SK-N-SH (cell line): Measurements from ENCODE around the gene BORCS5.

ENCODE experiments used
- EP300 ChIP-seq, 2 experiments: IDR thresholded peaks; 2 replicates each; pipeline versions ENCODE4 v1.4.0 to v1.6.1; 2012; ENCODE audit warnings: borderline replicate concordance in 1 of 2, low read depth in 1 of 2, low read length in 1 of 2
- POLR2AphosphoS5 ChIP-seq: IDR thresholded peaks from 2 replicates; pipeline ENCODE4 v1.6.1; 2012; ENCODE audit warnings: low read depth, low read length
- RAD21 ChIP-seq: IDR thresholded peaks from 2 replicates; pipeline ENCODE4 v1.6.1; 2012; ENCODE audit warnings: mild to moderate bottlenecking, low read length
- RFX5 ChIP-seq: IDR thresholded peaks from 2 replicates; pipeline ENCODE4 v1.6.1; 2012; ENCODE audit warnings: mild to moderate bottlenecking, improper control_type of control experiment, low read length
- RXRA ChIP-seq: IDR thresholded peaks from 2 replicates; pipeline ENCODE4 v1.4.0; 2012; ENCODE audit warnings: low read depth, mild to moderate bottlenecking, borderline replicate concordance
- TF ChIP-seq, protein P1 (sequence below): fragments of 200-600 bp; sonication (generic); IDR thresholded peaks from 2 replicates; pipeline ENCODE4 v1.6.1; 2017; ENCODE audit warnings: antibody characterized with exemption, mild to moderate bottlenecking, moderate library complexity

DNA sequence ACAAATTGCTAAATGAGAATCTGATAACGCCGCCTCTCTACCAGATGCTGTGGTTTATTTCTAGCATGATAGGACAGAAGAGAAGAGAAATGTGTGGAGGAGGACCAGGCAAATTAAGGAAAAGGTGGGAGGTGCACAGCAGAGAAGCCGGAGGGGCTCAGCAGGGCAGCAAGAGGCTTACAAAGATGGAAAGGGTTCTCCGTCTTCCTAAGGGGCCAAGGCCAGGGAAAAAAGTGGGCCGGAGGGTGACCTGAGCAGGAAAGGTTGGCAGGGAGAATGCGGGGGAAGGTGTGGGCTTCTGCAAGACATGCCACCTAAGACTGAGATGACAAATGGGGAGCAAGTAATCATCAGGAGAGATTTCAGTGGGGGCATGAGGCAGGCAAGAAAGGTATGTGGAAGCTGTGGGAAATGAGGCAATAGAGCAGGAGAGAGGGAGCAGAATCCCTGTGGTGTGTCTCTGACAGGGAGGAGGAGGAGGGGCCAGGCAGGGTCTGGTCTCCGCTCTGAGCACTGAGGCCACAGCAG, 25.6 kb upstream of the BORCS5 start:
- TF ChIP-seq, protein P1, sequence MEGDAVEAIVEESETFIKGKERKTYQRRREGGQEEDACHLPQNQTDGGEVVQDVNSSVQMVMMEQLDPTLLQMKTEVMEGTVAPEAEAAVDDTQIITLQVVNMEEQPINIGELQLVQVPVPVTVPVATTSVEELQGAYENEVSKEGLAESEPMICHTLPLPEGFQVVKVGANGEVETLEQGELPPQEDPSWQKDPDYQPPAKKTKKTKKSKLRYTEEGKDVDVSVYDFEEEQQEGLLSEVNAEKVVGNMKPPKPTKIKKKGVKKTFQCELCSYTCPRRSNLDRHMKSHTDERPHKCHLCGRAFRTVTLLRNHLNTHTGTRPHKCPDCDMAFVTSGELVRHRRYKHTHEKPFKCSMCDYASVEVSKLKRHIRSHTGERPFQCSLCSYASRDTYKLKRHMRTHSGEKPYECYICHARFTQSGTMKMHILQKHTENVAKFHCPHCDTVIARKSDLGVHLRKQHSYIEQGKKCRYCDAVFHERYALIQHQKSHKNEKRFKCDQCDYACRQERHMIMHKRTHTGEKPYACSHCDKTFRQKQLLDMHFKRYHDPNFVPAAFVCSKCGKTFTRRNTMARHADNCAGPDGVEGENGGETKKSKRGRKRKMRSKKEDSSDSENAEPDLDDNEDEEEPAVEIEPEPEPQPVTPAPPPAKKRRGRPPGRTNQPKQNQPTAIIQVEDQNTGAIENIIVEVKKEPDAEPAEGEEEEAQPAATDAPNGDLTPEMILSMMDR = no peak
- TF ChIP-seq RFX5 (no peak), POLR2AphosphoS5 (no peak), RXRA (no peak), EP300 (IDR thresholded peaks at IDR 0.05; ENCODE audit: borderline replicate concordance in 1 of 2, low read depth in 1 of 2, low read length in 1 of 2) (no peak), RAD21 (no peak)
